CD4-positive, alpha-beta T cell (primary cell): ENCODE data around the gene ZEB2. TPM values are rescaled to one million over a fixed set of nuclear protein-coding genes. Genes with fewer than 3 reads are reported as not detected.

ENCODE experiments used
- ATAC-seq: fragments of 200-7000 bp; cut with Tn5 transposase; one replicate; pipeline ENCODE4 v1.10.0; 2022; ENCODE audit warnings: mild to moderate bottlenecking; ENCODE audit not compliant: poor library complexity
- CTCF ChIA-PET: fragments of 350-600 bp; sonication (Branson Sonifier 250); formaldehyde crosslinking; loops from one replicate; lab custom pipeline; 2021; ENCODE audit warnings: antibody characterized with exemption, inconsistent platforms; lab: Charles Lee
- POLR2A ChIA-PET: fragments of 350-600 bp; sonication (Branson Sonifier 250); formaldehyde crosslinking; loops from one replicate; lab custom pipeline; 2021; ENCODE audit warnings: antibody characterized with exemption, inconsistent platforms; lab: Charles Lee
- DNase-seq, 14 experiments: peaks; one replicate each; pipeline ENCODE4 v3.0.0-alpha.2; 2013 to 2020; ENCODE audit warnings: mixed read lengths in 2 of 14
- H3K27ac ChIP-seq, 2 donors: one replicate each; pipeline versions ENCODE4 v1.5.1 to v1.7.0; 2013; ENCODE audit warnings: low read length in 2 of 2, low read depth in 1 of 2, mild to moderate bottlenecking in 1 of 2
- H3K27me3 ChIP-seq, 2 experiments: 1 replicate in 1 of 2; 2 replicates in 1 of 2; pipeline versions ENCODE4 v1.6.1 to v1.7.0; 2013; ENCODE audit warnings: low read length in 2 of 2, control low read depth in 1 of 2, mild to moderate bottlenecking in 1 of 2, moderate library complexity in 1 of 2; ENCODE audit not compliant: insufficient read depth in 2 of 2, control insufficient read depth in 1 of 2
- H3K36me3 ChIP-seq: one replicate; pipeline ENCODE4 v1.6.1; 2013; ENCODE audit warnings: low read length, control low read depth; ENCODE audit not compliant: insufficient read depth
- H3K4me1 ChIP-seq: one replicate; pipeline ENCODE4 v1.6.1; 2013; ENCODE audit warnings: low read length, control low read depth; ENCODE audit not compliant: insufficient read depth
- H3K4me3 ChIP-seq: one replicate; pipeline ENCODE4 v1.5.1; 2013; ENCODE audit warnings: mild to moderate bottlenecking, low read length, moderate library complexity
- H3K9me3 ChIP-seq, 2 experiments: 1 replicate in 1 of 2; 2 replicates in 1 of 2; pipeline versions ENCODE4 v1.6.1 to v1.7.0; 2013; ENCODE audit warnings: low read length in 2 of 2, mild to moderate bottlenecking in 2 of 2, control low read depth in 1 of 2, moderate library complexity in 1 of 2; ENCODE audit not compliant: control insufficient read depth in 1 of 2, insufficient read depth in 1 of 2
- H3K27ac Mint-ChIP-seq: one replicate; pipeline ENCODE4 v1.8.0; 2020; ENCODE audit warnings: mixed read lengths
- H3K27me3 Mint-ChIP-seq: one replicate; pipeline ENCODE4 v1.8.0; 2021; ENCODE audit warnings: mixed read lengths
- H3K36me3 Mint-ChIP-seq: one replicate; pipeline ENCODE4 v1.8.0; 2021; ENCODE audit warnings: low read depth, mixed read lengths
- H3K4me1 Mint-ChIP-seq: one replicate; pipeline ENCODE4 v1.8.0; 2021; ENCODE audit warnings: low read depth, mixed read lengths
- H3K4me3 Mint-ChIP-seq: one replicate; pipeline ENCODE4 v1.8.0; 2020; ENCODE audit warnings: mild to moderate bottlenecking, mixed read lengths
- H3K9me3 Mint-ChIP-seq: one replicate; pipeline ENCODE4 v1.8.0; 2020; ENCODE audit warnings: mixed read lengths
- intact Hi-C, 2 experiments: fragments of 100-400 bp; cut with DNase I in 1 of 2; cut with micrococcal nuclease in 1 of 2; formaldehyde crosslinking; loops; one replicate each; pipeline versions ENCODE4 v1.15.1 to v1.9.0; 2023 to 2025; cut with DNase I, micrococcal nuclease
- total RNA-seq, 174 experiments: library from RNA in 2 of 174; stranded (reverse) in 2 of 174; gene quantifications; one replicate each; pipeline ENCODE4 v1.2.3 and lab custom pipeline; 2021 to 2026
- TF ChIP-seq, protein P1 (sequence below): fragments of 200-600 bp; IDR thresholded peaks from one replicate; pipeline ENCODE4 v1.8.0; 2022; ENCODE audit warnings: antibody characterized with exemption, mild to moderate bottlenecking

ZEB2 gene
- total RNA-seq, 2 experiments from 2014 or later: 12.3 to 13.4 TPM

- no peaks in the 10 kb centered on the region for H3K36me3 Mint-ChIP-seq
- H3K27me3 Mint-ChIP-seq: no peaks in the 10 kb centered on the region
- ChIA-PET CTCF (no interaction called here), POLR2A (no interaction called here)
- no peaks in the 10 kb centered on the region for H3K9me3 Mint-ChIP-seq
- no peak overlapping the region for H3K27ac Mint-ChIP-seq
- H3K4me3 Mint-ChIP-seq: no peak overlapping the region
- H3K27me3 ChIP-seq: no peaks in the 10 kb centered on the region
- ATAC-seq: no peak
- no peak overlapping the region for H3K27ac ChIP-seq
- H3K36me3 ChIP-seq: no peaks in the 10 kb centered on the region
- H3K4me1 ChIP-seq: no peaks in the 10 kb centered on the region
- H3K4me3 ChIP-seq: no peak overlapping the region
- H3K4me1 Mint-ChIP-seq: no peaks in the 10 kb centered on the region
- intact Hi-C loops: no loop called here
- DNase-seq: no peak
- TF ChIP-seq, protein P1, sequence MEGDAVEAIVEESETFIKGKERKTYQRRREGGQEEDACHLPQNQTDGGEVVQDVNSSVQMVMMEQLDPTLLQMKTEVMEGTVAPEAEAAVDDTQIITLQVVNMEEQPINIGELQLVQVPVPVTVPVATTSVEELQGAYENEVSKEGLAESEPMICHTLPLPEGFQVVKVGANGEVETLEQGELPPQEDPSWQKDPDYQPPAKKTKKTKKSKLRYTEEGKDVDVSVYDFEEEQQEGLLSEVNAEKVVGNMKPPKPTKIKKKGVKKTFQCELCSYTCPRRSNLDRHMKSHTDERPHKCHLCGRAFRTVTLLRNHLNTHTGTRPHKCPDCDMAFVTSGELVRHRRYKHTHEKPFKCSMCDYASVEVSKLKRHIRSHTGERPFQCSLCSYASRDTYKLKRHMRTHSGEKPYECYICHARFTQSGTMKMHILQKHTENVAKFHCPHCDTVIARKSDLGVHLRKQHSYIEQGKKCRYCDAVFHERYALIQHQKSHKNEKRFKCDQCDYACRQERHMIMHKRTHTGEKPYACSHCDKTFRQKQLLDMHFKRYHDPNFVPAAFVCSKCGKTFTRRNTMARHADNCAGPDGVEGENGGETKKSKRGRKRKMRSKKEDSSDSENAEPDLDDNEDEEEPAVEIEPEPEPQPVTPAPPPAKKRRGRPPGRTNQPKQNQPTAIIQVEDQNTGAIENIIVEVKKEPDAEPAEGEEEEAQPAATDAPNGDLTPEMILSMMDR: no peak
- H3K9me3 ChIP-seq: no peaks in the 10 kb centered on the region
These were observed 40.8 kb downstream of the ZEB2 start for GRCh38 chr2:144479138-144479537.

GRCh38 chr2:144477957-144478311, 42.0 kb downstream of the ZEB2 start:
- Histone ChIP-seq H3K4me1 (no peaks in the 10 kb centered on the region), H3K4me3 (no peak overlapping the region), H3K36me3 (no peaks in the 10 kb centered on the region), H3K9me3 (no peaks in the 10 kb centered on the region), H3K27me3 (no peaks in the 10 kb centered on the region), H3K27ac (no peak overlapping the region)
- CTCF ChIA-PET: no interaction called here
- Mint-ChIP-seq H3K4me1 (no peaks in the 10 kb centered on the region), H3K9me3 (no peaks in the 10 kb centered on the region), H3K4me3 (no peak overlapping the region), H3K36me3 (no peaks in the 10 kb centered on the region), H3K27ac (no peak overlapping the region), H3K27me3 (no peaks in the 10 kb centered on the region)
- POLR2A ChIA-PET: no interaction called here
- DNase-seq (no peak), ATAC-seq (no peak)
- intact Hi-C loops: no loop called here
- TF ChIP-seq, protein P1: no peak

DNA sequence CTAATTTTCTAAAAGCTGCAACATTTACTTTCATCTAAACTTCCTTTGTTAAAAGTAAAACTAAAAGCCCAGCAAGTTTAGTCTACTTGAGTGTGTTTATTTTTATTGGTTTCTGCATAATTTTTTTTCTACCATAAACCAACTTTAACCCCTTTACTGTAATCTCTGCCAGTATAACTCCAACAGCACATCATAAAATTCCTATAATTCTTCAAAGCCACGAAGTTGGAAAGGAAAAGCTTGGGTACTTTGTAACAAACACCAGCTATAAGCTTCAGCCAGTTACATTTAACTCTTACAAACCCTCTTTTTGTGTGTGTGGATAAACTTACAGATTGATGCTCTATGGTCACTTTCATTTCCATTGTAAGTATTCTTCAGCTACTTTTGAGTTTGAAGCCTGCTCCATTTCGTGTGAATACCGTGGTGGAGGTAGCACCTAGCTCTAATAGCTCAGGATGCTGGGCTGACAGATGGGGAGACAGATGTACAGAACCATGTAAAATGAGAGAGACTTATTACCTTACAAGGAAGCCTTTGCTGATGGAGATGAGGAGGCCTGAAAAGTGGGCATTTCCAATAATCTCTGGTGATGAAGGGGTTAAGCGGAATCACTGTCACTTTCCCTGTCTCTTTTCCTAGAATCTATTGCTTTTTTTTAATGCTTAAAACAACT, 42.5 kb downstream of the ZEB2 start:
- Histone ChIP-seq H3K27ac (no peak overlapping the region), H3K9me3 (no peaks in the 10 kb centered on the region), H3K4me1 (no peaks in the 10 kb centered on the region), H3K4me3 (no peak overlapping the region), H3K36me3 (no peaks in the 10 kb centered on the region), H3K27me3 (no peaks in the 10 kb centered on the region)
- DNase-seq: no peak
- intact Hi-C loops: no loop called here
- POLR2A ChIA-PET: no interaction called here
- ATAC-seq: no peak
- Mint-ChIP-seq H3K4me1 (no peaks in the 10 kb centered on the region), H3K27me3 (no peaks in the 10 kb centered on the region), H3K9me3 (no peaks in the 10 kb centered on the region), H3K4me3 (no peak overlapping the region), H3K36me3 (no peaks in the 10 kb centered on the region), H3K27ac (no peak overlapping the region)
- CTCF ChIA-PET: no interaction called here
- TF ChIP-seq, protein P1: no peak
